ENCODE data around the gene NLRC5.
A peak's percentile ranks its signal among the peaks of the same experiment; 100 is the strongest.
"Not testable (repeated sequence)": the region's sequence is repeated elsewhere in the genome, so short reads cannot be mapped to it uniquely, and the experiment has no call there.

NLRC5 gene

DNA sequence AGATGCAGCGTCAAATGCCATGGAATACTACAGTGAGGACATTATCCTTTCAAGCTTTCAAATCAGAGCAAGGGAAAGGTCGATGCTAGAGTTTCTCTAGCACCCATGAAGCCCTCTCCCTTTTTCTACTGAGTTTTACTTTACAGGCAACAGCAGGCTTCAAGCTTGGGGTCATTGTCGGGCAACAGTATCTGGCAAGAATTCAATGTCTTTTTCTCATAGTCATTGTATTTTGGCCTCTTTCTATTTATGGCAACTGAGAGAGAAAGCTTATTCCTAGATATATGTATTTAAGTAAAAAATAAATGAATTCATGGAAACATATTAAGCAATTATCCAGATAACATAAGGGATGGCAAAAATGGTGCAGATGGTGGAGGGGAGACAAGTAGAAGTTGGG lies 28.0 kb upstream of the NLRC5 start:
- no peak for DNase-seq

DNA sequence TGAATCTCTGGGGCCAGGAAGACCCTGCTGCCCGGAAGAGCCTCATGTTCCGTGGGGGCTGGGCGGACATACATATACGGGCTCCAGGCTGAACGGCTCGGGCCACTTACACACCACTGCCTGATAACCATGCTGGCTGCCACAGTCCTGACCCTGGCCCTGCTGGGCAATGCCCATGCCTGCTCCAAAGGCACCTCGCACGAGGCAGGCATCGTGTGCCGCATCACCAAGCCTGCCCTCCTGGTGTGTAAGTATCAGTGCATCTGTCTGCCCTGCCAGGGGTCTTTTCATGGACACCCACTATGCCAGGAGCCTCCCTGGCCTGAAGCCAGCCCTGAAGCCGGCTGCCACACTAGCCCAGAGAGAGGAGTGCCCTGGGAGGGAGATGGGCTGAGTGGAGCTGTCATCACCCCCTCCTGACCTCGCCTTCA lies 27.5 kb upstream of the NLRC5 start, which contains the start of gene CETP:
CETP (plus strand) TSS at position 100 of the 431 bp plus-strand sequence; CDS start at position 130, 30 bp downstream.
- DNase-seq: no peak

DNA sequence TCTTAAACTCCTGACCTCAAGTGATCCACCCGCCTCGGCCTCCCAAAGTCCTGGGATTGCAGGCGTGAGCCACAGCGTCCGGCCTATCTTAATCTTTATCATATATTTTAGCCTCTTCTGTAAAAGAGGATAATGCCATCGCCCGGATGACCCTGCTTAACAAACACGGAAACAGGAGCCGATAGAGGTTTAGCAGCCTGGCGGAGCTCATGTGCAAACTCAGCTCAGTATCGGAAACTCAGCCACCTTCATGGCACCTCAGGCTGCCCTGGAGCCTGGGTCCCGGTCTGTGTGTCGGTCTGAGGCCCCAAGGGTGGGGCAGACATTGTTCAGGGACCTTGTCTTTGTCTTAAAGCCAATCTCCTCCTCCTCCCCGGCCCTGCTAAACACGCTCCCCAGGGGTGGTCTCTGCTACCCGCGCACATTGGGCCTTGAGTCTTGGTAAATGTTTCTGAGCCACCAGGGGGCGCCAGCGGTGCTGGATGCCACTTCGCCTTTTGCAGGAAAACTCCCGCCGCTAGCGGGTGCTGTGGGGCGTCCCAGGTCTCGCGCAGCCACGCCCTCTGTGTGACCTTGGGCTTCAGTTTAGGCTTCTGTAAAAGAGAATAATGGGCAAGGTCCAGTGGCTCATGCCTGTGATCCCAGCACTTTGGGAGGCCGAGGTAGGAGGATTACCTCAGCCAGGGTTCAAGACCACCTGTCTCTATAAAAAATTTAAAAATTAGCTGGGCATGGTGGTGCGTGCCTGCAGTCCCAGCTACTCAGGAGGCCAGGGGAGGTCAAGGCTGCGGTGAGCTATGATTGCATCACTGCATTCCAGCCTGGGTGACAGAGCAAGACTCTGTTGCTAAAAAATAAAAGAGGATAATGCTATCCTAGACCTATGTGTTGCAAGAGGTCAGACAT lies 24.9 kb upstream of the NLRC5 start:
- peak; percentile 63 for DNase-seq

DNA sequence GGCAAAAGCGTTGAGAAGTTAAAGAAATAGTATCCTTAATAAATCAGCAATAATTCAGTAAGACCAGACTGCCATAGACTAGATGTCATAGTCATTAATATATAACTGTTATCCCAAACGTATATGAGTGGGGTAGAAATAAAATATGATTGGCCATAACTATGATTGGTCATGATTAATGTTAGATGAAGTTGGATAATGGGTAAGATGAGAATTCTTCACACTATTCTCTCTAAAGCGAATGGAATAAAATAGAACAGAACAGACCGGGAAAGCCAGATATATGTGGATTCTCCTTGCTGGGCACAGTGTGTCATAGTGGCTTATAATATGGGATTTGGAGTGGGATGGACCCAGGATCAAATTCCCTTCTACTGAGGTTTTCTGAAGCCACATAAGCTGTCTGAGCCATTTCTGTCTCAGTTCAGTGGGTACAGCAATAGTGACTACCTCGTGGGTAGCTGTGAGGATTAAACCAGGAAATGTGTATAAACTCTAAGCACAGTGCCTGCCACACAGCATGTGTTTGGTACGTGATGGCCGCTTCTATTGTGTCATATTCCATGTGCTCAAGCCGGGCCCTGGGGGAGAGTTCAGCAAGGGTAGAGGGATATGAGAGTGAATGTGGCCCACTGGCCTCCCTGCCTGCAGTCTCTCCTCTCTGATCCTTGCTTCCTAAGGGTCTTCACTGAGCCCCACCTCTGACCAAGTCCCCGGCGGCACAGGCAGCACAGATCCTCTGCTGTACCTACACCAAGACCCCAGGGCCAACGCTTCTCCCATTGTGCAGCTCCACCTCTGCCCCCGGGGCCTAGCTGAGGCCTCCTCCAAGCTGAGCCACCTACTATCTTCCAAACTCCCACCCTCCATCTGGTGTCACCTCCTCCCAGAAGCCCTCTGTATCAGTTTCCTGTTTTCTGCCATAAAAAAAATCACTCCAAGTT lies 23.9 kb upstream of the NLRC5 start:
- DNase-seq: no peak

DNA sequence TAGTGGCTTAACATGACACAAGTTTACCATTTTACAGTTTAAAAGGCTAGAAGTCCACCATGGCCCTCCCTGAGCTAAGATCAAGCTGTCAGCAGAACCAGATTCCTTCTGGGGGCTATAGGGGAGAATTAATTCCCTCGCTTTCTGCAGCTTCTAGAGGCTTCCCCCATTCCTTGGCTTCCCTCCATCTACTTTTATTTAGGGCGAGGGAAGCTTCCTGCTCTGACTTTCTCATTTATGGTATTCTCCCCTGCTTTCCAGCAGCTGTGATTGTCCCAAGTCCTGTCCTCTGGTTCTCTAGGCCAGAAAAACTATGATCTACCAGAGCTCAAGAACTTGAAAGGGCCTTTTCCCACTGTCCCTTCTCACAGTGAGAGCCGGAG lies 23.3 kb upstream of the NLRC5 start:
- DNase-seq: no peak

DNA sequence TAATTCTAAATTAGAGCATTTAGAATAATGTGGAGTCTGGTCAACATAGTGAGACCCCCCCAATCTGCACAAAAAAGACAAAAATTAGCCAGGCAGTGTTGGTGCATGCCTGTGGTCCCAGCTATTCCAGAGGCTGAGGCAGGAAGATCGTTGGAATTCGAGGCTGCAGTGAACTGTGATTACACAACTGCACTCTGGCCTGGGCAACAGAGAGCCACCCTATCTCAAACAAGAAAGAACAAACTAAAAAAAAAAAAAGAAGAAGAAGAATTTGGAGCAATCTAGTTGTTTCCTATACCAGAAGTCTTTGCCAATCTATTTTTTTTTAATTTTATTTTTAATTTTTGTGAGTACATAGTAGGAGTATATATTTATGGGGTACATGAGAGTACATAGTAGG lies 21.6 kb upstream of the NLRC5 start:
- DNase-seq: peak; percentile 47

DNA sequence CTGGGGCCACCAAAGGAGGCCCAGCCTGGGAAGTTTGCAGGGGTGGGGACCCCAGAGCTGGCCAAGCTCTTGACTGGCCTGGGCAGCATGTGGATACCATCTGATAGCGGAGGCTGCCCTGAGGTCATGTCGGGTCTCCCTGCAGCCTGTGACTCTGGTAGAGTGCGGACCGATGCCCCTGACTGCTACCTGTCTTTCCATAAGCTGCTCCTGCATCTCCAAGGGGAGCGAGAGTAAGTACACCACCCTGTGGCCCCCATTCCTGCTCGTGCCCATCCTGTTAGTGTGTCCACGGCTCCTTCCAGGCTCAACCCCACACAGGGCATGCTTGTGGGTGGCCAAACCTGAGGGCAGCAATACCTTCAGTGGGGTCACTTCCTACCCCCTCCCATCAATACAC lies 19.6 kb upstream of the NLRC5 start:
- DNase-seq: no peak

DNA sequence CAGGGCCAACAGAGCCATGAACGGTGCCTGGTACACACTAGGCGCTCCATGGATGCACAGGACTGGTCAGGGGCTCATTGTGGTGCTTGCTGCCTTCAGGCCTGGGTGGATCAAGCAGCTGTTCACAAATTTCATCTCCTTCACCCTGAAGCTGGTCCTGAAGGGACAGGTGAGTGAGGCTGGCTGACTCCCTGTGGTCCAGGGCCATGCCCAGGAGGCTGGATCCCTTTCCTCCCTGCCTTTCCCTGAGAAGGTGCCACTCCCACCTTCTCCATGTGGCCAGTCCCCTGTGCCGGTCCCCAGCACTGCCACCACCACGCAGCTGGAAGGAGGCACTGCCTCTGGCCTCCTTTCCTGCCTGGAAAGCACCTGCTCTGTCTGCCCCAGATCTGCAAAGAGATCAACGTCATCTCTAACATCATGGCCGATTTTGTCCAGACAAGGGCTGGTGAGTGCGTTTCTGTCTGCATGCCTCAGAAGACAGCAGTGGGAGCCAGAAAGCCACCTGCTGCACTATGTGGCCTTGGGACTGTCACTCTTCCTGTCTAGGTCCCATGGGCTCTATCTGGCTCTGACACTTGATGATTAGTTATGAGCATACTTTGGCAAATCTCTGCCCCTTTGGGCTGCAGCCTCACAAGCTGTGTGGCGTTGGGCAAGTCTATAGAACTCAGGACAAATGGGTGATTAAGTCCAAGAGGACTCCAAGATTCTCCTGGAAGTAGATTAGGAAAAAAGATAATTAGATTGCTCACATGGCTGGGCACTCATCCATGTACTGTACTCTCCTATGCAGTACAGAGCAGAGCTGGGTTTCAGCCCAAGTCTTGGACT lies 18.2 kb upstream of the NLRC5 start:
- no peak for DNase-seq

DNA sequence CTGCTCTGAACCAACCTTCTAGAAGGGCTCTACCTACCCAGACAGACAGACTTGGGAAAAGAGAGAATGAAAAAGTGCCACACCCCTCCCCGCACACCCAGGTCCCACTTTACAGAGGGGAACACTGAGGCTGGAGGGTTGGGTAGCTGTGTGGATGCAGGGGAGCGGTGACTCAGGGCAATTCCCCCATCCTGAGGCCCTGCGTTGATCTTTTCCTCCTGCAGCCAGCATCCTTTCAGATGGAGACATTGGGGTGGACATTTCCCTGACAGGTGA lies 17.7 kb upstream of the NLRC5 start:
- no peak for DNase-seq

DNA sequence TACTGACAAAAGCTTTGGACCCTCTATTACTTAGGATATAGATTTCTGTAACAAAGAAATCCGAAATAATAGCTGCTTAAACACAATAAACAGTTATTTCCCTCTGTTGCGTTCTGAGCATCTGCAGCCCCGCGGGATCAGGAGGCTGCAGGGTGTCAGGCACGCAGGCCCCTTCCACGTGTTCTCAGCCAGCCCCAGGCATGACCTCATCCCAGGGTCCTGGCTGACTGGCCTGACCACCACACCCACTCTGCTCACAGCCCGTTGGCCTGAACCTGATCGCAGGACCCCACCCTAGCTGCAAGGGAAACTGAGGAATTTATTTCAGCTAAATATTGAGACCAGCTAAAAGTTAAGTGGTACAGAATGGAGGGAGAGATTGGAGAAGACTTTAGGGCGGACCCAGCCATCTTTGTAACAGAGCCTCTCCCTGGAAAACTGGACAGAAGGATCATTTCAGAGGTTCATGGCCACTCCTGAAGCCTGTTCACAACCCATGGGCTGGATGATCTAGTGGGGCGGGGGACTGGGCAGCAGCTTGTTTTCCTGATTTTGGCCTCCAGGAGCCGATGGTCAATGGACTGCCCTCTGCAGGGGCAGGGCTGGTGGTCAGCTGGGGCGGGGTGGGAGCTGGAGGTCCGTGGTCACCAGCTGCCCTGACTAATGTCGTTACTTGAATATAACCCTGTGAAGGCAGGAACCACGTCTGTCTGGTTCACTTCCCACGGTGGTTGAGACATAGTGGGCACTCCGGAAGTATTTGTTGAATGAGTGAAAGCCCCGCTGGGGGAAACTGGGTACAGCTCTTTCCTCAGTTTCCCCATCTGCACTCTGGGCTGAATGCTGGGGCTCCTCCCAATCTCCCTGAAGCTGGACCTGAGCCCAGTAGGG lies 16.7 kb upstream of the NLRC5 start:
- no peak for DNase-seq

DNA sequence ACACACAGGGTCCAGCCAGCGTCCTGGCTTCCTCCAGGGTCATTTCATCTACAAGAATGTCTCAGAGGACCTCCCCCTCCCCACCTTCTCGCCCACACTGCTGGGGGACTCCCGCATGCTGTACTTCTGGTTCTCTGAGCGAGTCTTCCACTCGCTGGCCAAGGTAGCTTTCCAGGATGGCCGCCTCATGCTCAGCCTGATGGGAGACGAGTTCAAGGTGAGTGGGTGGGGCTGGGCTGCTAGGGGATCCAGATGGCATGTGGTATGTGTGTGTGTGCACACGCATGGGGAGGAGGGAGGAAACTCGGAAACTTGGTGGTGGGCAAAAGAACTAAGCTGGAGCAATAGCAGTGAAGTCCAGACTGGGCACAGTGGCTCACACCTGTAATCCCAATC lies 16.1 kb upstream of the NLRC5 start:
- DNase-seq: no peak

DNA sequence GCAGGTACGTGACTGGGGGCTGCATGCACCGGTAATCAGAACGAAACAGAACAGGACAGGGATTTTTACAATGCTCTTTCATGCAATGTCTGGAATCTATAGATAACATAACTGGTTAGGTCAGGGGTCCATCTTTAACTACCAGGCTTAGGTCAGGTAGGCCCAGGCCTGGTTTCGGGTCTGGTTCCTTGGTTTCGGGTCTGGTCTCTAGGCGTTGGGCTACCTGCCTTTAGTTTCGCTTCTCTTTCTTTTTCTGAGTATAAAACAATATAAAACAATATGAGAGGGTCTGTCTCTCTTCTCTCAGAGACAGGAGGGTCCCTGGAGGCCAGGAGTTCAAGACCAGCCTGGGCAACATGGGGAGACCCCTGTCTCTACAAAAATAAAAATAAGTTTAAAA lies 15.5 kb upstream of the NLRC5 start:
- not testable (repeated sequence) for DNase-seq

DNA sequence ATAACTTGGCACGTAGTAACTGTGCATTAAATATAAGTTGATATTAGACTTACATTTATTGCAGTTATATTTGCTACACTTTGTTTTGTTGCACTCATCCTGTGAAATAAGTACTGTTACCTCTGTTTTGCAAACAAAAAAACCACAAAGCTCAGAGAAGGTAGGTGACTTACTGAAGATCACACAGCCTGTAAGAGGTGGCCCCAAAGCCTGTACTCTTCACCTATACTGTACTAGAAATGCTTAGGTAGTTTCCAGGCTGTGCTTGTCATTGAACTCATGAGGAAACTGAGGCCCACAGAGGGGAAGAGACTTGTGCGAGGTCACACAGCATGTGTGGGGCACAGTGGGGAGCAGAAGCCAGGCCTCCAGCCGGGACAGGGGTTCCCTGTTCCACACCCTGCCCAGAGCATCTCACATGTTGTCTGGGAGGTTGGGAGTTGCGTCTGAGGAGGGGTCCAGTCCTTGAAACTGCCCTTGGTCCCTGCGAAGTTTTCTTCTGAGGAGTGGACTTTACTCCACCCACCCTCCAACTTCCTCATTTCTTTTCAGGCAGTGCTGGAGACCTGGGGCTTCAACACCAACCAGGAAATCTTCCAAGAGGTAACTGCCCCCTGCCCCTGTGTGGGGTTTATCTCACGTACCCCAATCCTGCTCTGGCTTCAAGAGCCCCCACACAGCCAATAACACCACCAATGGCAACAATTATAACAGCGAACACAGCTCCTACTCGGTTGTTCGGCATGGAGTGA lies 14.6 kb upstream of the NLRC5 start:
- DNase-seq: no peak

DNA sequence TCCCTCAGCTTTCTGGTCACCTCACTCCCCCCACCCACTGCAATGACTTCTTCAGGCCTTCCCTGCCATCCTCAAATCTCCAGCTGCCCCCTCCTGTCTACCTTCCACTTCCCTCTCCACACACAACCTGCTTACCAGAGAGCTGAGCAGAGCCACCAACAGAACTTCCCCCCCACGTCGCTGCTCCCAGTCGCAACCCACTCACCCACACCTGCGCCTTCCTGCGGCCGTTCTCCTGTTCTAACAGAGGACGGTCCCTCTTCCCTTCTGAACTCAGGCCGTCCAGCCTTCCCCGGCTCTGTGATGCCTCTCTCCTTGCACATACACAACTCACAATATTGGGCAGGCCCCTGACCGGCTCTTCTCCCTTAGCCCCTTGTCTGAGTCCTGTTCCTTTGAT lies 13.6 kb upstream of the NLRC5 start:
- no peak for DNase-seq

DNA sequence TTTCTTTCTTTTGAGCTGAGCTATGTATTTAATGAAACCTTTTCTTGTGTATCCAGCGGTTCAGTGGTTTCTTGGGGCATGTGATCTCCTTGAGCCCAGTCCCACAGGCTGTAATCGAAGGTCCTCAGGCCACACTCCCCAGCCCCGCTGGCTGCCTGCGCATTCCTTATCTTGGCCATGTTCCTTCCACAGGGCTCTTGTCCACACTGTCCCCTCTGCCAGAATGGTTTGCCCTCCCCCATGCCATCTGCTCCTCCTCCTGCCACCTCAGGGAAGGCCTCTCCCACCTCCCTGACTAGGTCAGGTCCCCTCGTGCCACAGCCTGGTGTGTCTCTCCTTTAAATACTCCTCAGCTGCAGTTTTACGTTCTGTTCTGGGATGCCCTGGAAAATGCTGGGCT lies 12.1 kb upstream of the NLRC5 start:
- no peak for DNase-seq

DNA sequence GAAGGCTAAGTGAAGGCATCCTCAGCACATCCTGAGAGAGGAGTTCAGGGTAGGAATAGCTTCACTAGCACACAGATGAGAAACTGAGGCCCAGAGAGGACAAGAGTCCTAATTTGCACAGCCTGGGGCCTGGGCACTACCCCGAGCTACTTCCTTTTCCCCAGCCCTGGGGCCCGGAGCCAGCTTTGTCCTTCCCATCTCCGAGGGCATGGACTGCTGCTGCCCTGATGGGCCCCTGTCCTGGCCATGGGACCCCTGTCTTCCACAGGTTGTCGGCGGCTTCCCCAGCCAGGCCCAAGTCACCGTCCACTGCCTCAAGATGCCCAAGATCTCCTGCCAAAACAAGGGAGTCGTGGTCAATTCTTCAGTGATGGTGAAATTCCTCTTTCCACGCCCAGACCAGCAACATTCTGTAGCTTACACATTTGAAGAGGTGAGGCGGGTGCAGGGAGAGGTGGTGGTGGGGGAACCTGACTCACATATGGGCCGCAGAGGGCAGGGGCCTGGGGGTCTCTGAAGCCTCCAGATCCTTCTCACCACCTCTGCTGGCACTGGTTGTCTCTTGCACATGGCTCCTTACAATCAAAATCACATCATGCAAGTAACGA lies 11.4 kb upstream of the NLRC5 start:
- no peak for DNase-seq

DNA sequence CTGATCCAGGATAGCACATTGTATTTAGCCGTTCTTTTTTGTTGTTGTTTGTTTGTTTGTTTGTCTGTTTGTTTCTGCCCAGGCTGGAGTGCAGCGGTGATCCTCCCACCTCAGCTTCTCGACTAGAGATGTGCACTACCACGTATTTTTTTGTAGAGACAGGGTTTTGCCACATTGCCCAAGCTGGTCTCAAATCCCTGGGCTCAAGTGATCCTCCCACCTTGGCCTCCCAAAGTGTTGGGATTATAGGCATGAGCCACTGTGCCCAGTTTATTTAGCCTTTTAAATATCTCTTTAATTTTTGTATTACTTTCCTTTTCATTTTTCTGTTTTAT lies 9.2 kb upstream of the NLRC5 start:
- no peak for DNase-seq

DNA sequence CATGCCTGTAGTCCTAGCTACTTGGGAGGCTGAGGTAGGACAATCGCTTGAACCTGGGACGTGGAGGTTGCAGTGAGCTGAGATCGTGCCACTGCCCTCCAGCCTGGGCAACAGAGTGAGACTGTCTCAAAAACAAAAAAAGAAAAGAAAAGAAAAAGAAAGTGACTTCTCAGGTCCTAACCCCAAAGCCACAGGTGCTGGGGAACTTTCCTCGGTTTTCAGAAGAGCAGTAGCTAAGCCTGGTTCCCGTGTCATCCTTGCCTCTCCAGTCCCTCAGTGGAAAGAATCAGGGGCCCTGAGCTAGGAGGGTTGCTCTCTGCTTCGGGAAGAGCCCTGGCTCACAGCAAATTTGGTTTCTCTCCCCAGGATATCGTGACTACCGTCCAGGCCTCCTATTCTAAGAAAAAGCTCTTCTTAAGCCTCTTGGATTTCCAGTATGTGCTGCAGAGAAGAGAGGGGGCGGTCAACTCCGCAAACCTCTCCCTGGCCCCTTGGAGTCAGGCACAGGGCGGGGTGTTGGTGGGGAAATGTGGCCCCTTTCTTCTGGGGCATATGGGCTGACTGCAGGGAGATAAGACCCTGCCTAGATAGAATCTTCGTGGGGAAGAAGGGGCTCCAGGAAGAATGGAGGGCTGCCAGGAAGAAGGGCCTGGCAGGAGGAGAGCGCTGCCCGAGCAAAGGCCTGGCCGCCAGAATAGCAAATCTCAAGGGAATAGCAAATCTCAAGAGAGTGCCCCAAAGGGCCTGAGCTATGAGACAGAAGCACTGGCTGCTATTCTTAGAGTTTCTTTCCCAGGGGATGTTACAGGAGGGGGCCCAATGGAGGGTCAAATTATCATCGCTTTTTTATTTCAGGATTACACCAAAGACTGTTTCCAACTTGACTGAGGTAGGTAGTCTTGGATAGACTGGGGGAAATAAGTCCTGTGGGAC lies 8.3 kb upstream of the NLRC5 start:
- no peak for DNase-seq

DNA sequence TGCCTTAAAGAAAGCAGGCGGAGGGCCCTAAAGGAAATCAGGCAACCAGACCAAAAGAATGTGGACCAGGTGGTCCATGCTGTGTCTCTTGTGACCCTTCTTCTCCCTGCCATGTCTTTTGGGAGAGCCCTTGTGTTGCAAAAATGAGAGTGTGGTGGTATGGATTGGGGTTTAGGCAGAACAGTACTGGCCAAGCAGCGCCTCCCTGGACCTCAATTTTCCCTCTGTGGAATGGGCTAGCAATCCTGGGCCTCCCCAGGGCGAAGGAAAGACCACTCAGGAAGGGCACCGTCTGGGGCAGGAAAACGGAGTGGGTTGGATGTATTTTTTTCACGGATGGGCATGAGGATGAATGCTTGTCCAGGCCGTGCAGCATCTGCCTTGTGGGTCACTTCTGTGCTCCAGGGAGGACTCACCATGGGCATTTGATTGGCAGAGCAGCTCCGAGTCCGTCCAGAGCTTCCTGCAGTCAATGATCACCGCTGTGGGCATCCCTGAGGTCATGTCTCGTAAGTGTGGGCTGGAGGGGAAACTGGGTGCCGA lies 7.6 kb upstream of the NLRC5 start:
- DNase-seq: no peak

All from fibroblast of skin of abdomen (primary cell).